ENCODE data around the gene RAB10.

DNA sequence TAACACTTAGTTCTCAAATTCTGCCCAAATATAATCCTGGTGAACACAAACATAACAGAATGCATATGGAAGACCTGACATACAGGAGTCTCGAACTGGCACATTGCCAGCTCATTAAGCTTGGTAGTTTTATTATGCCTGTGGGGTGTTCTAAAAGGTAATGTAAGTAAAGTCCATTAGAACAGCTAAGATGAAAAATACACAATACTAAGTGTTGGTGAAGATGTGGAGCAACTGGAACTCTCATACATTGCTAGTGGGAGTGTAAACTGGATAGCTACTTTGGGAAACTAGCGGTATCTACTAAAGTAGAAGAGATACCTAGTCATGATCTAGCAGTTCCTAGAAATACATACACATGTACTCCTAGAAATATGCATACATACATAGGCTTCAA lies 24.3 kb upstream of the RAB10 start:
- TF ChIP-seq REST (IDR thresholded peaks at IDR 0.05; ENCODE audit: low read depth) (no peak), CTCF (IDR thresholded peaks at IDR 0.05 in 2 of 3, conservative IDR thresholded peaks at IDR 0.05 in 1 of 3; ENCODE audit: borderline replicate concordance in 1 of 3, insufficient read depth in 1 of 3, low read depth in 2 of 3, low read length in 2 of 3) (no peak), POLR2A (IDR thresholded peaks at IDR 0.05; ENCODE audit: borderline replicate concordance, extremely low read depth, insufficient read depth, insufficient read length) (no peak), RAD21 (IDR thresholded peaks at IDR 0.05; ENCODE audit: low read depth) (no peak), ZBTB33 (IDR thresholded peaks at IDR 0.05; ENCODE audit: extremely low read depth, insufficient replicate concordance, low read length) (no peak), POLR2AphosphoS5 (IDR thresholded peaks at IDR 0.05; ENCODE audit: low read depth, low read length) (no peak), EZH2 (IDR thresholded peaks at IDR 0.05) (no peak), JUND (IDR thresholded peaks at IDR 0.05) (no peak), YY1 (IDR thresholded peaks at IDR 0.05; ENCODE audit: extremely low read depth, insufficient replicate concordance, low read depth, low read length) (no peak), ZNF274 (IDR thresholded peaks at IDR 0.05; ENCODE audit: low read depth, low read length) (no peak), SRF (IDR thresholded peaks at IDR 0.05; ENCODE audit: low read depth) (no peak), EGR1 (IDR thresholded peaks at IDR 0.05; ENCODE audit: low read depth) (no peak), TCF7L2 (IDR thresholded peaks at IDR 0.05; ENCODE audit: borderline replicate concordance, extremely low read depth, insufficient read depth, insufficient read length) (no peak)

Measured in HCT116 (cell line).